GM23248 (cell line): Measurements from ENCODE around the gene RPS28.

Experiments used
- EZH2 ChIP-seq: fragments of 200-600 bp; sonication (generic); IDR thresholded peaks from 2 replicates; pipeline ENCODE4 v1.6.1; 2018; ENCODE audit warnings: antibody characterized with exemption, mild to moderate bottlenecking; ENCODE audit not compliant: insufficient read depth, poor library complexity, severe bottlenecking
- EZH2phosphoT487 ChIP-seq: fragments of 200-600 bp; sonication (generic); IDR thresholded peaks from 2 replicates; pipeline ENCODE4 v1.6.1; 2018; ENCODE audit warnings: antibody characterized with exemption, moderate library complexity, mild to moderate bottlenecking, low read depth; ENCODE audit not compliant: insufficient read depth

GRCh38 chr19:8338835-8339234, 17.5 kb downstream of the RPS28 start:
- no peak for TF ChIP-seq EZH2phosphoT487
- no peak for TF ChIP-seq EZH2
